Right ventricle myocardium inferior (tissue), 1 donor: ENCODE results near the gene RIC3. TPM values are rescaled to one million over a fixed set of nuclear protein-coding genes. Genes with fewer than 3 reads are reported as not detected.
A peak's percentile ranks its signal among the peaks of the same experiment; 100 is the strongest.

Source experiments
- ATAC-seq: fragments of 200-7000 bp; cut with Tn5 transposase; one replicate; pipeline ENCODE4 v1.9.1; 2020; ENCODE audit warnings: mild to moderate bottlenecking, moderate library complexity
- DNase-seq: peaks from one replicate; pipeline ENCODE4 v3.0.0; 2021; ENCODE audit errors: missing footprints
- intact Hi-C: fragments of 100-400 bp; cut with DNase I; formaldehyde crosslinking; loops from one replicate; pipeline ENCODE4 v1.11.0; 2022
- total RNA-seq: library from RNA; stranded (reverse); fragmentation: NEBNext Ultra II Directional; extraction: Animal tissue kit (Norgen Biotek cat#: 25700); gene quantifications from one replicate; pipeline ENCODE4 v1.2.1, GENCODE V29; 2021
- donor health status: DM: no; HTN: yes; CAD: no; lungs with severe emphysema.

RIC3 gene
- total RNA-seq, 1 donor from 2014 or later = 11.7 TPM

DNA sequence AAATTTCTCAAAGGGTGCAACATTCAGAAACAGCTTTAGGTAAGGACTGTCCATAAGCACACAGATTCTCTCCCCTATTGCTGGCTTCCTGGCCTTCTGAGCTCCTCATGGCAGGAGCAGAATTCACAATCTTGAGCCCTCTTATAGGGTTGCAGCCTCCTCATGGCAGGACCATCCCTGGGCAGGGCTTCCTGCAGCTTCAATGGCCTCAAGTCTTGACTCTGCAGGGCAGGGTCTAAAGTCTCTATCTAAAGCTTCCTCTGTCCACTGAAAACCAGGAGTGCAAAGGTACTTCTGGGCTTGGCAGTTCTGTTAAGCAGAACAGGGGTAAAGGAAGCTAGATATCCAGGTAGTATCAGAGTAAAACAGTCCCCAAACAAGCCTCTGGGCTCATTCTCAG lies 59.1 kb downstream of the RIC3 start:
- DNase-seq = no peak
- ATAC-seq = no peak
- intact Hi-C loops = no loop called here

DNA sequence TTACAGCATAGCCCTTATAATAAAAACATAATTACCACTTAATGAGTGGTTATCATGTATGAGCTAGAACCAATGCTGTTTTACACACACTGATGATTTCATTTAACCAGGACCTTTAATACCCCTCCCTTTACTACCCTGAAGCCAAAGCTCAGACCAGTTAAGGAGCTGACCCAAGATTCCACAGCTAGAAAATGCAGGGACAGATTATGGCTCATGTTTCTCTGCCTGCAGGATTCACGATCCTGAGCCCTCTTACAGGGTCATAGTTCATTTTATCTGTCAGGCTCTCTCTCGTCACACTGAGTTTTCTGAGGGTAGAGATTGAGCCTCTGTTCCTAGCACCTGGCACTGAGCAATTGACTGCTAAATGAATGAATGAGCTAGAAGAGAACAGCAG lies 60.4 kb downstream of the RIC3 start:
- ATAC-seq = no peak
- DNase-seq = no peak
- intact Hi-C loops = no loop called here

DNA sequence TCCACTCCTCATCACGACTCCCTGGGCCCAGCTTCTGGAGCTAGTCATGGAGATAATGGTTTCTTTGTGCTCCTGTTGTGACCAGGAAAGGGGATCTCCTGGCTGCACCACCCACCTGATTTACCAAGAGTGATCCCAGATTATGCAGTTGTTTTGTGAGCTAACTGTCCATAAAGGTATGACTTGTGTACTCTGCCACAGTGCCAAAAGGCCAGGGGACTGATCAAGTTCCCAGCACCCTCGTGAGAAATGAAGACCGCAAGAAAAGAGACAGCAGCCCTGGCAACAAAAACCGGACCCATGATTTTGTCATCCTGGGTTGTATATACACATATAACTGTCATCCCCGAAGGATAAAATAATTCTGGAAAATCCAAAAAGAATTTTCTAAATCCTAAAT lies 61.2 kb downstream of the RIC3 start:
- no peak for DNase-seq
- intact Hi-C loops = no loop called here
- no peak for ATAC-seq

DNA sequence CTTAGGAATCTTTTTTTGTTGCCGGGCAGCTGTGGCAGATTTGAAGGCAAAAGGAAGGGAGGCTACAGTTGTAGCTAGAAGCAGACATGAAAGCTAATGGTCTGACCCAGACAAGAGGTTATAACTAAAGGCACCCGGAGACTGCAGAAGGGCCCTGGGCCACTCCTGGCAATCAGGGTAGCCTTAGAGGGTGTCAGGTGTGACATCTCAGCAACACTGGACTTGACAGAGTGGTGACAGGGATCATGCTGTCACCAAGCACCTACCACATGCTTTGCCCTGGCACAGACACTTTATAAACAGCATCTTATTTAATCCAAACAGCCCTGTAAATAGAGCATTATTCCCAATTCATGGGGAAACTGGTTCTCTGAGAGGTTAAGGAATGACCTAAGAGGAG lies 62.1 kb downstream of the RIC3 start:
- ATAC-seq (peak; percentile 91), DNase-seq (no peak)
- intact Hi-C loops = no loop called here

DNA sequence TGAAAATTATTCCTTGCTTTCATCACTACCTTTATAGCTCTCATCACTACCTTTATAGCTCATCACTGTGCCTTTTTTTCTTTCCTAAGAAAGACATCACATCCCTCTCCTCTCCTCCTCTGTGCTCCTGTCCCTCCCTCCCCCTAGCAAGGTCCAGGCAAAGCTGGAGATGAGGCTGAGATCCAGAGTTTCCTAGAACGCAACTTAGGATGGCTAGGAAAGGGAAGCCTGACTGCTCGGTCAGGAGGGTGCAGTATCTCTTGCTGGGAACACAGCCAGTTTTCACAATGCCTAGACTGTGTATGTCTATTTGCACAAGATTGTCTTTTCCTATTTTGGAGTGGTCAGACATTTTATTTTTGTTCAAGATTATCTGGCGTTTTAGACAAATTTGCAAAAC lies 63.2 kb downstream of the RIC3 start:
- DNase-seq = no peak
- peak; percentile 31 for ATAC-seq
- intact Hi-C loops = no loop called here

DNA sequence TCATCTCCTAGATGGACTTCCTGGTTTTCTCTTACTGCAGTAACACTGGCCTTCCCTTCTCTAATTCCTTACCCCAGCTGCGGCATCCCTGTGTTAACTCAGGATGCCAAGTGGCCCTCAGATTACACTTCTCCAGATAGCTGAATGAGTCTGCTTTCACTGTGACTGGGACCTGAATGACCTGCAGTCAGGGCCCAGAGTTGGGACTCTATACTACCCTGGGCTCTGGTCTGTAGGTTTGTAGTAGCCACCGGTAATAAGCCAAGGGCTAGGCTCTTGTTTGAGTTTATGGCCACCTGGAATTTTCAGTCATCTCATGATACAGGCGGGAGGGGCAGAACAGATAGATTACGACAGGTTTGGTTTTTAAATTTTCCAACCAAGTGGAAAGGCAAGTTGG lies 63.7 kb downstream of the RIC3 start:
- DNase-seq = no peak
- intact Hi-C loops = no loop called here
- no peak for ATAC-seq

DNA sequence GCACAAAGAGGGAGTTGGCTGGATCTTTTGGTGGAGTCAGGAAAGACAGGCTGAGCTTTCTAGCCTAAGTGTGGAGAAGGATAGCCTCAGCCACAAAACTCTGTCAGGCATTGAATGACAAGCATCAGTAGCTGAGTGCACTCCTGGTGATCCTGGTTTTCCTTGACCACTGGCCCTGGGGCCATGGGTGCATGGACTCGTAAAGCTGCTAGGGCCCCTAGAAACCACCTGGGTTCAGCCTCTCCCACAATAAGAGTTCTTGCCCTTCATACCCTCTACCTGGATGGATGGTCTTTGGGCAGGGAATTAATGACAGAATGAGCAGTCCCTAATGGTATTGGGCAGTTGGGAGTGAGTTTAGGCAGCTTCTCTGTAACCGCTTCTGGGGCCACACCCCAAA lies 64.9 kb downstream of the RIC3 start:
- ATAC-seq = no peak
- no peak for DNase-seq
- intact Hi-C loops = loop anchor here (5.0 kb wide), 1 partner anchor 212 kb away; no protein-coding TSS in a partner anchor

DNA sequence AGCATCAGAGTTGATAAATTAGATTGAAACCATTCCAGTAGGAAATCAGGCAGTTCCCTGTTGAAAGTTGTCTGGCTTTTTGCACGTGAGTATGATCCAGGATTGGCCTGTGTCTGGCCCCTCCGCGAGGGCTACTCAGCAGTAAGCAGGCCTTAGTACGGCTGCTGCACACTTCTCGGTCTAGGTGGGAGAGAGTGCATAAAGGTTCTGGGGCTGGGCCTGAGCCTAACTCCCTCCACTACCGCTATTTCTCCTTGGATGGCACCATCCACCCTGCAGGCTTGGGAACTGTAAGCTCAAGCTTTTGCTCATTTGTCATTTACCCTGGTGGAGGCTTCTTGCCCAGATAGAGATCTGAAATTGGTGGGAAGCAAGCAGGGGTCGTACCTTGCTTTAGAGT lies 65.9 kb downstream of the RIC3 start:
- no peak for ATAC-seq
- intact Hi-C loops = loop anchor here (5.0 kb wide), 1 partner anchor 211 kb away; no protein-coding TSS in a partner anchor
- no peak for DNase-seq

DNA sequence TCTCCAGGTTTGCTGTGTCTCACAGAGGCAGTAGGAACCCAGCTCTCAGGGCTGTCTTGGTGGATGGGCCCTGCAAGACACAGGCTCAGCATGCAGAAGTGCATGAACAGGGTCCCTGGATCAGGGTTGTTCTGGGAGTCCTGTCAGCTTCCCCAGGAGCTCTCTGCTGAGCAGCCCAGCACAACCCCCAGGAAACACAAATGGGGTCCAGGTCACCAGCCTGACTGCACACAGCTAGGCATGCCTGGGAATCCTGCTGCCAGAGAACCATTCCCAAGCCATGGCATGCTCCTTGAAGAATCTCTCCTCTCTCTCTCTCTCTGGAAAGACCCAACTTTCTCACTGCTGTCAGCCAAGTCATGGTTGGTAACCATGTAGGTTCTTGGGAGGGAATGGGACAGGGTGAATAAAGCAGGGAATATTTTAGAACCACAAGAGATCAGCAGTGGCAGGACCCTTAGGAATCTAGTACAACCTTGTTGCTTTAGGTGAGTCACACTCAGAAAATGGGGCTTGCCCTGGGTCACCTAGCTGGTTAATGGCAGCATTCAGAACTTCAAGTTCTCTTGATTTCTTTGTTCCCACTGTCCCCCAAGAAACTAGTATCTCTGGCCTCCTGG lies 66.4 kb downstream of the RIC3 start:
- intact Hi-C loops = loop anchor here (5.0 kb wide), 1 partner anchor 210 kb away; no protein-coding TSS in a partner anchor
- ATAC-seq = no peak
- no peak for DNase-seq

DNA sequence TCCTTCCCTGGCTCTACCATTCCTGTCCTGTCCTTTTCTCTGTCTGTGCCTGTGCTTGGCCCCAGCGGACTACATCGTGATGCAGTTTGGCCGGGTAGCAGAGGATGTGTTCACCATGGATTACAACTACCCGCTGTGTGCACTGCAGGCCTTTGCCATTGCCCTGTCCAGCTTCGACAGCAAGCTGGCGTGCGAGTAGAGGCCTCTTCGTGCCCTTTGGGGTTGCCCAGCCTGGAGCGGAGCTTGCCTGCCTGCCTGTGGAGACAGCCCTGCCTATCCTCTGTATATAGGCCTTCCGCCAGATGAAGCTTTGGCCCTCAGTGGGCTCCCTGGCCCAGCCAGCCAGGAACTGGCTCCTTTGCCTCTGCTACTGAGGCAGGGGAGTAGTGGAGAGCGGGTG lies 67.4 kb downstream of the RIC3 start:
- DNase-seq (no peak), ATAC-seq (no peak)
- intact Hi-C loops = loop anchor here (5.0 kb wide), 1 partner anchor 209 kb away; no protein-coding TSS in a partner anchor

DNA sequence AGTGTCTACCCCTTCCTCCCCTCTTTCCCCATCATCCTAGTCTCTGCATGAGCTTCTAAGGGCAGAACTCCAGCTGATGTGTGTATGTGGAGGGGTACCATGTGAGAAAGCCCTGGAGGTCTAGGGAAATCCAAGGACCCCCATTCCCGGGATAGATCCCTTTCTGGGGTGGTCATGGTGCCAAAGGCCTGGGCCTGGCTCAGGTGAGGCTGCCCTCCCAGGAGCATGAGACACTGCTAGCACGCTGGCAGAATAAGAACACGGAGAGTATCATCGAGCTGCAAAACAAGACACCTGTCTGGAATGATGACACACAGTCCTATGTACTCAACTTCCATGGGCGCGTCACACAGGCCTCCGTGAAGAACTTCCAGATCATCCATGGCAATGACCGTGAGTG lies 68.2 kb downstream of the RIC3 start:
- intact Hi-C loops = loop anchor here (5.0 kb wide), 1 partner anchor 208 kb away; no protein-coding TSS in a partner anchor
- no peak for DNase-seq

DNA sequence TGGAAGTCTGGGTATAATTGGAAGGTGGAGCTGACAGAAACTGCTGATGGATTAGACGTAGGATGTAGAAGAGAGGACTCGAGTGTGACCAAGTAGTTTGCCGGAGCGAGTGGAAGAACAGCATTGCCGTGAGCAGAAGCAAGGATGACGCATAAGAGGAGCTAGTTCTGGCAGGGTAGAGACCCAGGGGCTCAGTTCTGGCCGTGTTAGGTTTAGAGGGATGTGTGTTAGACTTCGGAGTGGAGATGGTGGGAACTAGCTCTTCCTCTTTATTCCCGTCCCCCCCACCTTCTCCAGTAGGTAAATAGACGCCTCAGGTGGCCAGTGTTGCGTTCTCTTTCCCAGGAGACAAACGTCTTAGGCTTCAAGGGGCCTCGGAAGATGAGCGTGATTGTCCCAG lies 68.7 kb downstream of the RIC3 start:
- DNase-seq (no peak), ATAC-seq (no peak)
- intact Hi-C loops = loop anchor here (5.0 kb wide), 1 partner anchor 208 kb away; no protein-coding TSS in a partner anchor

More for the DNA sequence above, 68.2 kb downstream of the RIC3 start:
- no peak for ATAC-seq

DNA sequence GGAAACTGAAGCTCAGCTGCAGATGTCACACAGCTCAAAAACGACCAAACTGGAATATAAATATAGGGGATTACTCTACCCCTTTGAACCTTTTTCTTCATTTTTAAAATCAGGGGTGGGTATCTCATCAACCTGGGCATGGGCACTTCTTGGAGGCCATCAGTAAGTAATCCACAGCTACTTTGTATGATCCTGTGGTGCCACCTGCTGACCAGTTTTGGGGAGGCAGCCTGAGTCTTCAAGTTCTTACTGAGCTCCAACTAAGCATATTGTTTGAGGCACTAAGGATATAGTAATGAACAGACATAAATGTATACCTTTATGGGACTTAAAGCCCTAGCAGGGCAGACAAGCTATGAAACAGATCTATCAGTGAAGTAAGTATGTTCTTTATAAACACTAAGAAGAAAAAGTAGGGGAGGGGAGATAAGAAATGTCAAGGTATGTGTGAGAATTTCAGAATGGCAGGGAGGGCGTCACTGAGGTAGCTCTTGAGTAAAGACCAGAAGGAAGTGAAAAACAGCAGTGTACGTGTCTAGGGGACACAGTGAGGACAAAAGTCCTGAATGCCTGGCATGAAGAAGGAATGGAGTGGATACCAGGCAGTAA lies 69.4 kb downstream of the RIC3 start:
- DNase-seq = no peak
- intact Hi-C loops = loop anchor here (2.0 kb wide), 1 partner anchor 93 kb away; no protein-coding TSS in a partner anchor
- ATAC-seq = peak; percentile 48

DNA sequence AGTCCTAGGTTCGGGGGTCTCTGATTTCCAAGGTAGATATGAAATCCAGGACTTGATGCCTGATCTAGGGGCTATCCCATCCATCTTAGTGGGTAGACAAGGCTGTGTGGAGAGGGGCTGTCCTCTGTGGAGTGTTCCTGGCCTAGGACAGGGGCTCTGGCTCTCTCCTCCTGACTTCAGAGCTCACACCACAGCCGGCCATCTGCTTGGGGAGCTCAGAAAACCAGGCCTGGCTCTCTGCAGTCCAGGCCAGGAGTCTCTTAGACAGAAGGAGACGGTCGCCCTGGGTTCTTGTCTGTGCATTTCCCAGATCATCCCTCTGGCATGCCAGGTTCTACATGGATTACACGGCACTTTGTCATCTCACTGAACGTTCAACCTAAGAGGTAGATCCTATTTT lies 69.9 kb downstream of the RIC3 start:
- intact Hi-C loops = loop anchor here (2.0 kb wide), 1 partner anchor 92 kb away; no protein-coding TSS in a partner anchor
- DNase-seq (no peak), ATAC-seq (no peak)

DNA sequence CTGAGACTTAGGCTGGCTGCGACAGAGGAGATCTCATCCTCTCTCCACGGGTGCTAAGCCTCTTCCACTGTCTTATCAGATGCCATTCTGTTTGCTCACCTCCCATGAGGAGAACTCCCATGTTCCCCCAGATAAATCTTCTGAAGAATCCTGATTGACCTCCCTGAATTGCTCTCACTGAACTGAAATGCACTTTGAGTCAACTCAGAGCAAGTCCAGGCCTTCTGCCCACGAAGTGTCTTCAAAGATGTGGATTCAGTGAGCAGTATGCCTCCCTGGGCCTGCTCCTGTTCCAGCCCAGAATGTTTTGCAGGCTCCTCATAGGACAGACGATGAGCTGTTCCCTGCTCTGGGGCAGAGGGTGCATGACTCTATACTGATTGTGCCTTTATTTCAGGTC lies 70.5 kb downstream of the RIC3 start:
- intact Hi-C loops = loop anchor here (2.0 kb wide), 1 partner anchor 92 kb away; no protein-coding TSS in a partner anchor
- ATAC-seq = no peak
- DNase-seq = no peak

DNA sequence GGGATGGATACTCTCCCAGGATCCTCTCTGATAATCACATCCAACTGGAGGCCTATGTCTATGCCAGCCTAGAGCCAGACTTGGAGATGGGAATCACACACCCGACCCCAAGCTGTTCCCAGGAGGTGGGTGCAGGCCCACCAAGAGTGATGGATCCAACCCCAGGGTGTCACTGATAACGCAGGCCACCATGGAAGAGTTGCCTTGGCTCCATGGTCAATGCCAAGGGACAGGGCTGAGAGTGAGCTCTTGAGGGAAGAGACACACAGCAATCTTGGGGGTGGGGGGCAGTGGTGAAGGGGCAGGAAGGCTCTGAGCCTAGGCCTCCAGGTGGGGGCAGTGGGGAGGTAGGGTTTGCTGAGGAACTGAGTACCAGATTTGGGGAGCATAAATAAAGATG lies 70.9 kb downstream of the RIC3 start:
- ATAC-seq = no peak
- intact Hi-C loops = loop anchor here (2.0 kb wide), 1 partner anchor 91 kb away; no protein-coding TSS in a partner anchor
- no peak for DNase-seq

DNA sequence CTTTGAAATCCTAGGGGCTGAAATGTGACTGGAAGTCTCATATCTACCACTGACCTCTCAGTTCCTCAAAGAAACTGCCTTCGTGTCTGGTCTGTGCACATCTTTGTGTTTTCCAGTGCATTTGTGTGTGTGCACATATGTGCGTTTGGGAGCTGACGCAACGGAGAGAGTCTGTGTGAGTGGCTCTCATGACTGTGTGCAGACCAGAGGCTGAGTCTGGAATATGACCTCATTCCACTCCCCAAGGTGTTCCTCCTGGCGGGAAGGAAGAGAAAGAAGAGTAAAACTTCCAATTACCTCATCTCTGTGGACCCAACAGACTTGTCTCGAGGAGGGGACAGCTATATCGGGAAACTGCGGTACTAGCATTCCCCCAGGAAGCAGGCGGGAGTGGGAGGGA lies 71.4 kb downstream of the RIC3 start:
- intact Hi-C loops = no loop called here
- ATAC-seq = no peak
- no peak for DNase-seq

DNA sequence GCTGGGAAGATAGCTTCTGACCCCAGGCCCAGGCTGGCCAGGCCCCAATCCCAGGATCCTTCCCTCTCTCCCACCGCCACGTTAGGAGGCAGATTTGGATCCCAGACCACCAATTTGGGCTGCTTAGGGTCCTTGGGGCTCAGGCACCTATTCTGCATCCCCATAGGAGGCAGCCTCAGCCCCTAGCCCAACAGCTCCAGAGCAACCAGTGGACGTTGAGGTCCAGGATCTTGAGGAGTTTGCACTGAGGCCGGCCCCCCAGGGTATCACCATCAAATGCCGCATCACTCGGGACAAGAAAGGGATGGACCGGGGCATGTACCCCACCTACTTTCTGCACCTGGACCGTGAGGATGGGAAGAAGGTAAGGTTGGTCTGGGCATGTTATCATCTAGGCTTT lies 71.8 kb downstream of the RIC3 start:
- DNase-seq (no peak), ATAC-seq (no peak)
- intact Hi-C loops = no loop called here

DNA sequence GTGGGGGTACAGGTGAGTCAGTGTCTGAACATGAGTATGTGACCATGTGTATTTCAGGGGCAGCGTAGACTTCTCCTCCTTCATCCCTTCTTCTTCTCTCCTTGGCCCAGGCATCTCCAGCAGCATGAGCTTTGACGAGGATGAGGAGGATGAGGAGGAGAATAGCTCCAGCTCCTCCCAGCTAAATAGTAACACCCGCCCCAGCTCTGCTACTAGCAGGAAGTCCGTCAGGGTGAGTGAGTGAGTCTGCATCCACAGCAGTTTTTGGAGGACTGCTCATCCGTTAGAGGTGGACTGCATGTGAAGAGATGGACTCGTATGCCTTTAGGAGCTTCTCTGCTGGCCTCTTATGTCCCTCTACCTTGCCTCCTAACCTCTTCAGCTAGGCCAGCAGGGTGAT lies 72.2 kb downstream of the RIC3 start:
- intact Hi-C loops = no loop called here
- ATAC-seq (no peak), DNase-seq (no peak)

DNA sequence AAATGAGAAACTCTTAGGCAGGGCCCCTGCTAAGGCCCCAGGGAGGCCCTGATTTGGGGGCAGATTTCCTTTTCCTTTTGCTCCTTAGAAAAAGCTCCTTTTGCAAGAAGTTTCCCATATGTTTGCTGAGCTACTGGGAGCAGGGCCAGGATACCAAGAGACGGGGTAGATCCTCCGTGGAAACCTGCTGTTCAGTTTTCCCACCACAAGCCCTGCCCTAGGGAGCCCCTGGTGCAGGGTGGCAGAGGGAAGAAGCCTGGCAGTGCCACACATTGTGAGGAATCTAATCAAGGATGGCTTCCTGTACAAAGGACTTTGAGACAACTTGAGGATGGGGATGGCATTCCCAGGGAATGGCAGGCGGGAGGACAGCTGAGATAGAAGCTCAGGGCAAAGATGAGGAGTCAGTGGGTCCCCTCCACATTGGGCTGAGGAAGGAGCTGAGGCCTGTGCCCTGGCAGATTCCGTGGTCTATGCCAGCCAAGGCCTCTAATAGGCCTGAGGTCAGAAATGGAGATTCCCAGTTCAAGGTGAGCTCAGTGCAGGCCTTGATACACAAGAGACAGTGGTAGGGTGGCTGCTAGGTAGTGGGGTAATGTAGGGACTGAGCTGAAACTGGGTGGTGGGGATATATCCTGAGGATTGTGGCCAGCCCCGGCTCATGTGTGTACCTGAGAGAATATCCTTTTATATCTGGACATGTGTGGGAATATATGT lies 72.9 kb downstream of the RIC3 start:
- ATAC-seq (no peak), DNase-seq (no peak)
- intact Hi-C loops = no loop called here
